Measurements from ENCODE around the gene CNIH4. TPM values are rescaled to one million over a fixed set of nuclear protein-coding genes. Genes with fewer than 3 reads are reported as not detected.
"Not testable (repeated sequence)": the region's sequence is repeated elsewhere in the genome, so short reads cannot be mapped to it uniquely, and the experiment has no call there.

Gene CNIH4
- total RNA-seq, 1 experiment from 2014 or later: 96.1 TPM

GRCh38 chr1:224404916-224405603, 48.4 kb downstream of the CNIH4 start:
- no peaks in the 10 kb centered on the region for H3K27me3 ChIP-seq (ENCODE audit: control insufficient read depth, insufficient read depth, low read length)
- no peak for DNase-seq
- H3K36me3 ChIP-seq (replicated peaks; ENCODE audit: control insufficient read depth, insufficient read depth, low read length): peaks cover 22% of the 10 kb centered on the region
- no peak overlapping the region for H3K4me3 ChIP-seq (ENCODE audit: insufficient read depth, low read depth, low read length)

GRCh38 chr1:224405604-224405970, 48.9 kb downstream of the CNIH4 start:
- H3K27me3 ChIP-seq (ENCODE audit: control insufficient read depth, insufficient read depth, low read length): no peaks in the 10 kb centered on the region
- no peak for DNase-seq
- no peak overlapping the region for H3K4me3 ChIP-seq (ENCODE audit: insufficient read depth, low read depth, low read length)
- H3K36me3 ChIP-seq (replicated peaks; ENCODE audit: control insufficient read depth, insufficient read depth, low read length): peaks cover 22% of the 10 kb centered on the region

- Histone ChIP-seq H3K27me3 (ENCODE audit: control insufficient read depth, insufficient read depth, low read length) (no peaks in the 10 kb centered on the region), H3K4me3 (ENCODE audit: insufficient read depth, low read depth, low read length) (no peak overlapping the region), H3K36me3 (replicated peaks; ENCODE audit: control insufficient read depth, insufficient read depth, low read length) (peaks cover 18% of the 10 kb centered on the region)
- no peak for DNase-seq
These were observed 49.5 kb downstream of the CNIH4 start for GRCh38 chr1:224406216-224406615.

- no peaks in the 10 kb centered on the region for H3K27me3 ChIP-seq (ENCODE audit: control insufficient read depth, insufficient read depth, low read length)
- peaks cover 22% of the 10 kb centered on the region for H3K36me3 ChIP-seq (replicated peaks; ENCODE audit: control insufficient read depth, insufficient read depth, low read length)
- H3K4me3 ChIP-seq (ENCODE audit: insufficient read depth, low read depth, low read length): no peak overlapping the region
- no peak for DNase-seq
These were observed 51.1 kb downstream of the CNIH4 start for GRCh38 chr1:224407571-224408293.

- DNase-seq: no peak
- H3K36me3 ChIP-seq (replicated peaks; ENCODE audit: control insufficient read depth, insufficient read depth, low read length): peaks cover 22% of the 10 kb centered on the region
These were observed 51.6 kb downstream of the CNIH4 start for GRCh38 chr1:224408294-224408590.

GRCh38 chr1:224411766-224412165, 55.1 kb downstream of the CNIH4 start:
- H3K4me3 ChIP-seq (ENCODE audit: insufficient read depth, low read depth, low read length): no peak overlapping the region
- no peak for DNase-seq
- peaks cover 21% of the 10 kb centered on the region for H3K36me3 ChIP-seq (replicated peaks; ENCODE audit: control insufficient read depth, insufficient read depth, low read length)

More at GRCh38 chr1:224408294-224408590, 51.6 kb downstream of the CNIH4 start:
- Histone ChIP-seq H3K4me3 (ENCODE audit: insufficient read depth, low read depth, low read length) (no peak overlapping the region), H3K27me3 (ENCODE audit: control insufficient read depth, insufficient read depth, low read length) (no peaks in the 10 kb centered on the region)

GRCh38 chr1:224420106-224420505, 63.4 kb downstream of the CNIH4 start:
- Histone ChIP-seq H3K36me3 (replicated peaks; ENCODE audit: control insufficient read depth, insufficient read depth, low read length) (peaks cover 60% of the 10 kb centered on the region), H3K4me3 (ENCODE audit: insufficient read depth, low read depth, low read length) (no peak overlapping the region), H3K27me3 (ENCODE audit: control insufficient read depth, insufficient read depth, low read length) (no peaks in the 10 kb centered on the region)
- no peak for DNase-seq

More at GRCh38 chr1:224411766-224412165, 55.1 kb downstream of the CNIH4 start:
- no peaks in the 10 kb centered on the region for H3K27me3 ChIP-seq (ENCODE audit: control insufficient read depth, insufficient read depth, low read length)

- Histone ChIP-seq H3K36me3 (replicated peaks; ENCODE audit: control insufficient read depth, insufficient read depth, low read length) (peaks cover 37% of the 10 kb centered on the region), H3K4me3 (ENCODE audit: insufficient read depth, low read depth, low read length) (no peak overlapping the region), H3K27me3 (ENCODE audit: control insufficient read depth, insufficient read depth, low read length) (no peaks in the 10 kb centered on the region)
- DNase-seq: no peak
These were observed 68.7 kb downstream of the CNIH4 start for GRCh38 chr1:224425279-224425884.

- DNase-seq; H3K27me3 ChIP-seq (ENCODE audit: control insufficient read depth, insufficient read depth, low read length); H3K4me3 ChIP-seq (ENCODE audit: insufficient read depth, low read depth, low read length): not testable (repeated sequence)
- peaks cover 31% of the 10 kb centered on the region for H3K36me3 ChIP-seq (replicated peaks; ENCODE audit: control insufficient read depth, insufficient read depth, low read length)
These were observed 70.2 kb downstream of the CNIH4 start for GRCh38 chr1:224426869-224427268.

- DNase-seq: no peak
These were observed 70.7 kb downstream of the CNIH4 start for GRCh38 chr1:224427346-224427745.

GRCh38 chr1:224428713-224429112, 72.0 kb downstream of the CNIH4 start:
- not testable (repeated sequence) for H3K4me3 ChIP-seq (ENCODE audit: insufficient read depth, low read depth, low read length); H3K27me3 ChIP-seq (ENCODE audit: control insufficient read depth, insufficient read depth, low read length); DNase-seq
- peaks cover 16% of the 10 kb centered on the region for H3K36me3 ChIP-seq (replicated peaks; ENCODE audit: control insufficient read depth, insufficient read depth, low read length)

More at GRCh38 chr1:224427346-224427745, 70.7 kb downstream of the CNIH4 start:
- Histone ChIP-seq H3K36me3 (replicated peaks; ENCODE audit: control insufficient read depth, insufficient read depth, low read length) (peaks cover 27% of the 10 kb centered on the region), H3K4me3 (ENCODE audit: insufficient read depth, low read depth, low read length) (no peak overlapping the region), H3K27me3 (ENCODE audit: control insufficient read depth, insufficient read depth, low read length) (no peaks in the 10 kb centered on the region)

Other genes with a start within 250 kb of the CNIH4 start
- 41.3 and 52.9 TPM in 2 replicates for gene FBXO28, start 242.8 kb upstream of the CNIH4 start, total RNA-seq (2014; rRNA removed; shearing (Covaris generic))
- gene DEGS1, start 173.6 kb upstream of the CNIH4 start, total RNA-seq (2014; rRNA removed; shearing (Covaris generic)): 65.4 and 68.4 TPM in 2 replicates
- gene NVL, start 26.7 kb upstream of the CNIH4 start, total RNA-seq (2014; rRNA removed; shearing (Covaris generic)): 49.3 and 60.3 TPM in 2 replicates
- gene WDR26, start 77.9 kb downstream of the CNIH4 start, total RNA-seq (2014; rRNA removed; shearing (Covaris generic)): 41.2 and 58.0 TPM in 2 replicates